DND-41 (cell line): ENCODE measurements around the gene LCAT.

Experiments
- ATAC-seq: fragments of 200-7000 bp; cut with Tn5 transposase; 3 replicates; pipeline ENCODE4 v1.9.1; 2021; ENCODE audit warnings: low read depth; ENCODE audit not compliant: insufficient read depth
- DNase-seq: peaks from one replicate; pipeline ENCODE4 v3.0.0-alpha.2; 2020
- H2AFZ ChIP-seq: 2 replicates; pipeline ENCODE4 v1.6.0; 2012; ENCODE audit warnings: low read depth, low read length
- H3K27ac ChIP-seq: 2 replicates; pipeline ENCODE4 v1.5.1; 2012; ENCODE audit warnings: low read length, inconsistent platforms
- H3K27me3 ChIP-seq: fragments of 200-600 bp; sonication (generic); 2 replicates; pipeline ENCODE4 v1.6.0; 2012; ENCODE audit warnings: low read length, mild to moderate bottlenecking, inconsistent platforms; ENCODE audit not compliant: insufficient read depth, poor library complexity
- H3K36me3 ChIP-seq: 2 replicates; pipeline ENCODE4 v1.5.1; 2012; ENCODE audit warnings: low read length, inconsistent platforms; ENCODE audit not compliant: insufficient read depth
- H3K4me1 ChIP-seq: 2 replicates; pipeline ENCODE4 v1.5.1; 2012; ENCODE audit warnings: mild to moderate bottlenecking, low read length; ENCODE audit not compliant: insufficient read depth
- H3K4me2 ChIP-seq: 2 replicates; pipeline ENCODE4 v1.6.0; 2012; ENCODE audit warnings: mild to moderate bottlenecking, moderate library complexity, low read length, inconsistent platforms; ENCODE audit not compliant: insufficient read depth
- H3K4me3 ChIP-seq, 2 experiments: fragments of 200-600 bp in 1 of 2; shearing (Covaris generic) in 1 of 2; 2 replicates each; pipeline ENCODE4 v1.5.1; 2012 to 2016; ENCODE audit warnings: inconsistent platforms in 2 of 2, low read length in 2 of 2, mild to moderate bottlenecking in 2 of 2, low read depth in 1 of 2, moderate library complexity in 1 of 2
- H3K79me2 ChIP-seq: 2 replicates; pipeline ENCODE4 v1.6.0; 2012; ENCODE audit warnings: low read length, inconsistent platforms; ENCODE audit not compliant: insufficient read depth
- H3K9ac ChIP-seq: 2 replicates; pipeline ENCODE4 v1.6.0; 2012; ENCODE audit warnings: low read depth, mild to moderate bottlenecking, inconsistent platforms, low read length, moderate library complexity
- H3K9me3 ChIP-seq: 2 replicates; pipeline ENCODE4 v1.5.1; 2012; ENCODE audit warnings: low read length, moderate library complexity, mild to moderate bottlenecking, inconsistent platforms; ENCODE audit not compliant: insufficient read depth, severe bottlenecking
- H4K20me1 ChIP-seq: 2 replicates; pipeline ENCODE4 v1.6.0; 2012; ENCODE audit warnings: low read length; ENCODE audit not compliant: insufficient read depth
- EZH2 ChIP-seq: IDR thresholded peaks from 3 replicates; pipeline ENCODE4 v1.6.1; 2012; ENCODE audit warnings: borderline replicate concordance, low read depth, mild to moderate bottlenecking, moderate library complexity, low read length, inconsistent platforms; ENCODE audit not compliant: severe bottlenecking
- TF ChIP-seq, protein P1 (sequence below): IDR thresholded peaks from 2 replicates; pipeline ENCODE4 v1.5.1; 2012; ENCODE audit warnings: borderline replicate concordance, low read length, moderate library complexity, mild to moderate bottlenecking; ENCODE audit not compliant: poor library complexity, severe bottlenecking; ENCODE audit errors: extremely low read depth

The LCAT gene

GRCh38 chr16:67967183-67967957 lies 23.4 kb upstream of the LCAT start:
- peak; percentile 32 for DNase-seq
- Histone ChIP-seq H3K27ac (peak overlapping the region; percentile 55), H3K9me3 (no peaks in the 10 kb centered on the region), H3K4me2 (peak overlapping the region; percentile 83), H3K79me2 (peaks cover 13% of the 10 kb centered on the region; the same call in 1 of the 2 replicates), H2AFZ (peak overlapping the region; percentile 82), H3K9ac (peak overlapping the region; percentile 81), H3K27me3 (no peaks in the 10 kb centered on the region), H4K20me1 (peaks cover 19% of the 10 kb centered on the region), H3K4me3 (peak overlapping the region; percentile 64 to 65), H3K4me1 (peaks cover 26% of the 10 kb centered on the region), H3K36me3 (peaks cover 13% of the 10 kb centered on the region; the same call in 1 of the 2 replicates)
- TF ChIP-seq, protein P1, sequence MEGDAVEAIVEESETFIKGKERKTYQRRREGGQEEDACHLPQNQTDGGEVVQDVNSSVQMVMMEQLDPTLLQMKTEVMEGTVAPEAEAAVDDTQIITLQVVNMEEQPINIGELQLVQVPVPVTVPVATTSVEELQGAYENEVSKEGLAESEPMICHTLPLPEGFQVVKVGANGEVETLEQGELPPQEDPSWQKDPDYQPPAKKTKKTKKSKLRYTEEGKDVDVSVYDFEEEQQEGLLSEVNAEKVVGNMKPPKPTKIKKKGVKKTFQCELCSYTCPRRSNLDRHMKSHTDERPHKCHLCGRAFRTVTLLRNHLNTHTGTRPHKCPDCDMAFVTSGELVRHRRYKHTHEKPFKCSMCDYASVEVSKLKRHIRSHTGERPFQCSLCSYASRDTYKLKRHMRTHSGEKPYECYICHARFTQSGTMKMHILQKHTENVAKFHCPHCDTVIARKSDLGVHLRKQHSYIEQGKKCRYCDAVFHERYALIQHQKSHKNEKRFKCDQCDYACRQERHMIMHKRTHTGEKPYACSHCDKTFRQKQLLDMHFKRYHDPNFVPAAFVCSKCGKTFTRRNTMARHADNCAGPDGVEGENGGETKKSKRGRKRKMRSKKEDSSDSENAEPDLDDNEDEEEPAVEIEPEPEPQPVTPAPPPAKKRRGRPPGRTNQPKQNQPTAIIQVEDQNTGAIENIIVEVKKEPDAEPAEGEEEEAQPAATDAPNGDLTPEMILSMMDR, result peak; percentile 38
- TF ChIP-seq EZH2, result no peak
- ATAC-seq, result 0 out of 3 replicates have a peak, but pooled peaks have one; percentile 0

DNA sequence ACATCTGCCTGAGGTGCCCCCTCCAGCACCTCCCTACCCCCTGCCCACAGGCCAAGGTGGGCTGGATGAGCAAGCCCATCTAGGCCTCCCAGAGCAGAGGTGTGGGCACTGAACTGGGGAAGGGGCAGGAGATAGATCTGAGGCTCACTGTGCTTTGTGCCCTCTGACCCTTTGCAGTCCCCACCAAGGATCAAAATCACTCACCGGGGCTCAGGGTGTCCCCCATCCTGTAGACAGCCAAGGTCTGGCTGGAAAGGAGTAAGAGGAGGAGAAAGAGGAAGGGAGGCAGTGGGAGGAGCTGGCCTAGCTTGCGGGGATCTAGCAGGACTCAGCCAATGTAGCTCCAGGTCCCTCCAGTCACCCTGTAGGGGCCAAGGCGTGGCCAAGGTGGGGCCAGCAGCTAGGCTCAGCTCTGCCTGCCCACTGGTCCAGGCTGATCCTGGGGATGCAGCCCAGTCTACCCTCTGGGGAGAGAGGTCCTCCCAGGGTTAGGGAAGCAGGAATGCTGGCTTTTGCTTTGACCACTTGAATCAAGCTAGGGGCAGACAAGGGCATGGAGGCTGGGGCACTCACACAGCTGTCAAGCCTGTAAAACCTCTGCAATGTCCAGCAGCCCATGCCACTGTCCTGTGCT lies 22.7 kb upstream of the LCAT start:
- H4K20me1 ChIP-seq, result peaks cover 19% of the 10 kb centered on the region
- H3K4me1 ChIP-seq, result peaks cover 26% of the 10 kb centered on the region
- H3K4me2 ChIP-seq, result peak overlapping the region; percentile 83
- H3K27ac ChIP-seq, result no peak overlapping the region
- peak overlapping the region; percentile 81; the same call in 1 of the 2 replicates for H3K9ac ChIP-seq
- H3K36me3 ChIP-seq, result peaks cover 20% of the 10 kb centered on the region
- H3K79me2 ChIP-seq, result peaks cover 13% of the 10 kb centered on the region; the same call in 1 of the 2 replicates
- TF ChIP-seq EZH2, result no peak
- TF ChIP-seq, protein P1, result no peak
- no peak for ATAC-seq
- peak overlapping the region in 1 of 2 experiments; percentile 65; a peak in 2 of 4 replicates for H3K4me3 ChIP-seq
- H3K27me3 ChIP-seq, result no peaks in the 10 kb centered on the region
- no peak for DNase-seq
- no peak overlapping the region for H2AFZ ChIP-seq
- no peaks in the 10 kb centered on the region for H3K9me3 ChIP-seq

- H3K9ac ChIP-seq, result peak overlapping the region; percentile 11
- no peak for TF ChIP-seq EZH2
- TF ChIP-seq, protein P1, result no peak
- peaks cover 19% of the 10 kb centered on the region for H4K20me1 ChIP-seq
- H3K9me3 ChIP-seq, result no peaks in the 10 kb centered on the region
- peaks cover 13% of the 10 kb centered on the region; the same call in 1 of the 2 replicates for H3K79me2 ChIP-seq
- DNase-seq (no peak), ATAC-seq (no peak)
- H3K36me3 ChIP-seq, result peaks cover 27% of the 10 kb centered on the region
- H3K27me3 ChIP-seq, result no peaks in the 10 kb centered on the region
- H3K4me1 ChIP-seq, result peaks cover 26% of the 10 kb centered on the region
- H2AFZ ChIP-seq, result no peak overlapping the region
- H3K27ac ChIP-seq, result no peak overlapping the region
- no peak overlapping the region for H3K4me3 ChIP-seq
- peak overlapping the region; percentile 83; the same call in 1 of the 2 replicates for H3K4me2 ChIP-seq
These were observed 22.0 kb upstream of the LCAT start for GRCh38 chr16:67965668-67966548.
